HG03460 (cell line): ENCODE results near the gene DSG3.

Source experiments
- ATAC-seq: cut with Tn5 transposase; IDR thresholded peaks from one replicate; pipeline ENCODE4 v1.9.1; 2021; ENCODE audit not compliant: unreplicated experiment

The DSG3 gene

GRCh38 chr18:31429623-31430022 is 17.9 kb upstream of the DSG3 start:
- no peak for ATAC-seq

- ATAC-seq = no peak
These were observed 17.5 kb upstream of the DSG3 start for GRCh38 chr18:31430072-31430471.

- no peak for ATAC-seq
These were observed 17.0 kb upstream of the DSG3 start for GRCh38 chr18:31430554-31430953.

- no peak for ATAC-seq
These were observed 15.2 kb upstream of the DSG3 start for GRCh38 chr18:31432316-31432715.

- no peak for ATAC-seq
These were observed 10.7 kb upstream of the DSG3 start for GRCh38 chr18:31436825-31437224.

GRCh38 chr18:31438402-31438801 is 9.1 kb upstream of the DSG3 start:
- no peak for ATAC-seq

GRCh38 chr18:31439807-31440325 is 7.7 kb upstream of the DSG3 start:
- no peak for ATAC-seq

GRCh38 chr18:31440787-31441186 is 6.8 kb upstream of the DSG3 start:
- ATAC-seq = no peak

GRCh38 chr18:31441493-31441892 is 6.0 kb upstream of the DSG3 start:
- ATAC-seq = no peak

GRCh38 chr18:31444142-31444541 is 3.4 kb upstream of the DSG3 start:
- ATAC-seq = no peak

GRCh38 chr18:31445908-31446307 is 1.6 kb upstream of the DSG3 start:
- ATAC-seq = no peak

GRCh38 chr18:31446854-31447253 is 687 bp upstream of the DSG3 start:
- no peak for ATAC-seq

- no peak for ATAC-seq
These were observed 2.9 kb downstream of the DSG3 start for GRCh38 chr18:31450409-31450808.

- ATAC-seq = no peak
These were observed 4.1 kb downstream of the DSG3 start for GRCh38 chr18:31451625-31452024.

- no peak for ATAC-seq
These were observed 6.6 kb downstream of the DSG3 start for GRCh38 chr18:31454066-31454708.

- no peak for ATAC-seq
These were observed 22.1 kb downstream of the DSG3 start for GRCh38 chr18:31469629-31470028.

GRCh38 chr18:31478688-31479087 is 31.1 kb downstream of the DSG3 start:
- ATAC-seq = no peak

- no peak for ATAC-seq
These were observed 34.5 kb downstream of the DSG3 start for GRCh38 chr18:31482051-31482450.

GRCh38 chr18:31483396-31483795 is 35.9 kb downstream of the DSG3 start:
- ATAC-seq = no peak

GRCh38 chr18:31484461-31484860 is 36.9 kb downstream of the DSG3 start:
- no peak for ATAC-seq

- no peak for ATAC-seq
These were observed 38.6 kb downstream of the DSG3 start for GRCh38 chr18:31486165-31486564.

- no peak for ATAC-seq
These were observed 39.9 kb downstream of the DSG3 start for GRCh38 chr18:31487246-31488015.
